CD14-positive monocyte (primary cell): ENCODE measurements around the gene ZNF76. TPM values are rescaled to one million over a fixed set of nuclear protein-coding genes. Genes with fewer than 3 reads are reported as not detected.

Experiments used
- DNase-seq, 3 donors: peaks; one replicate each; pipeline ENCODE4 v3.0.0-alpha.2; 2011 to 2022
- H2AFZ ChIP-seq: 2 replicates; pipeline ENCODE4 v1.6.0; 2012; ENCODE audit warnings: mild to moderate bottlenecking, low read depth, low read length, inconsistent platforms; ENCODE audit not compliant: insufficient read depth, poor library complexity, severe bottlenecking
- H3K27ac ChIP-seq, 2 donors: 1 replicate in 1 of 2; 2 replicates in 1 of 2; pipeline ENCODE4 v1.5.1; 2012 to 2013; ENCODE audit warnings: low read length in 2 of 2, control low read depth in 1 of 2, inconsistent platforms in 1 of 2, low read depth in 1 of 2, mild to moderate bottlenecking in 1 of 2
- H3K27me3 ChIP-seq, 2 donors: one replicate each; pipeline versions ENCODE4 v1.6.0 to v1.6.1; 2011 to 2013; ENCODE audit warnings: low read length in 2 of 2; ENCODE audit not compliant: control insufficient read depth in 2 of 2, insufficient read depth in 2 of 2
- H3K36me3 ChIP-seq, 2 donors: replicated peaks in 1 of 2; 1 replicate in 1 of 2; 2 replicates in 1 of 2; pipeline versions ENCODE4 v1.5.1 to v1.6.1; 2012 to 2013; ENCODE audit warnings: low read length in 2 of 2, control low read depth in 1 of 2, inconsistent platforms in 1 of 2, mild to moderate bottlenecking in 1 of 2; ENCODE audit not compliant: insufficient read depth in 2 of 2, control insufficient read depth in 1 of 2
- H3K4me1 ChIP-seq, 2 donors: 1 replicate in 1 of 2; 2 replicates in 1 of 2; pipeline versions ENCODE4 v1.5.1 to v1.6.1; 2012 to 2013; ENCODE audit warnings: low read length in 2 of 2, control low read depth in 1 of 2, inconsistent platforms in 1 of 2, mild to moderate bottlenecking in 1 of 2, moderate library complexity in 1 of 2; ENCODE audit not compliant: insufficient read depth in 2 of 2, control insufficient read depth in 1 of 2
- H3K4me2 ChIP-seq: replicated peaks from 2 replicates; pipeline ENCODE3; 2012; ENCODE audit warnings: low read length, moderate library complexity, mild to moderate bottlenecking; ENCODE audit not compliant: poor library complexity, severe bottlenecking; ENCODE audit errors: extremely low read depth
- H3K4me3 ChIP-seq, 3 experiments: fragments of 200-600 bp in 1 of 3; sonication (generic) in 1 of 3; replicated peaks in 1 of 3; 1 replicate in 2 of 3; 2 replicates in 1 of 3; pipeline ENCODE4 v1.5.1; 2011 to 2013; ENCODE audit warnings: low read length in 3 of 3, mild to moderate bottlenecking in 3 of 3, control low read depth in 2 of 3, low read depth in 2 of 3, inconsistent platforms in 1 of 3, moderate library complexity in 1 of 3
- H3K79me2 ChIP-seq: 2 replicates; pipeline ENCODE4 v1.6.0; 2012; ENCODE audit warnings: mild to moderate bottlenecking, control low read depth, inconsistent platforms, low read length, moderate library complexity; ENCODE audit not compliant: insufficient read depth
- H3K9ac ChIP-seq: 2 replicates; pipeline ENCODE4 v1.6.0; 2017; ENCODE audit warnings: low read length, mild to moderate bottlenecking; ENCODE audit not compliant: insufficient read depth, poor library complexity, severe bottlenecking
- H3K9me3 ChIP-seq, 2 donors: replicated peaks in 1 of 2; 1 replicate in 1 of 2; 2 replicates in 1 of 2; pipeline versions ENCODE4 v1.5.1 to v1.6.1; 2012 to 2013; ENCODE audit warnings: low read length in 2 of 2, control low read depth in 1 of 2; ENCODE audit not compliant: control insufficient read depth in 1 of 2, insufficient read depth in 1 of 2
- H4K20me1 ChIP-seq: 2 replicates; pipeline ENCODE4 v1.6.0; 2012; ENCODE audit warnings: mild to moderate bottlenecking, low read length, control low read depth, moderate library complexity; ENCODE audit not compliant: insufficient read depth
- H3K27ac Mint-ChIP-seq, 7 donors: one replicate each; pipeline ENCODE4 v1.8.0; 2020; ENCODE audit warnings: mild to moderate bottlenecking in 7 of 7, mixed read lengths in 7 of 7, moderate library complexity in 6 of 7, inconsistent platforms in 2 of 7
- H3K27me3 Mint-ChIP-seq, 3 donors: one replicate each; pipeline ENCODE4 v1.8.0; 2021 to 2022; ENCODE audit warnings: low read depth in 3 of 3, mild to moderate bottlenecking in 3 of 3, mixed read lengths in 3 of 3, moderate library complexity in 3 of 3, inconsistent platforms in 1 of 3
- H3K36me3 Mint-ChIP-seq, 2 donors: one replicate each; pipeline ENCODE4 v1.8.0; 2020; ENCODE audit warnings: mixed read lengths in 2 of 2, inconsistent platforms in 1 of 2, mild to moderate bottlenecking in 1 of 2
- H3K4me1 Mint-ChIP-seq: one replicate; pipeline ENCODE4 v1.8.0; 2020; ENCODE audit warnings: mild to moderate bottlenecking, mixed read lengths
- H3K4me3 Mint-ChIP-seq, 2 donors: one replicate each; pipeline ENCODE4 v1.8.0; 2020; ENCODE audit warnings: mild to moderate bottlenecking in 2 of 2, mixed read lengths in 2 of 2, moderate library complexity in 1 of 2
- H3K9me3 Mint-ChIP-seq, 7 donors: one replicate each; pipeline ENCODE4 v1.8.0; 2020 to 2022; ENCODE audit warnings: mixed read lengths in 7 of 7, mild to moderate bottlenecking in 6 of 7, moderate library complexity in 6 of 7, inconsistent platforms in 2 of 7
- WGBS: methylation state at CpG from one replicate; pipeline ENCODE4 v1.1.5; 2013; ENCODE audit warnings: missing lambda C conversion rate; ENCODE audit not compliant: insufficient coverage; 5-methylcytosine and 5-hydroxymethylcytosine counted together
- intact Hi-C, 2 donors: fragments of 100-400 bp; cut with micrococcal nuclease; formaldehyde crosslinking; loops; one replicate each; pipeline versions ENCODE4 v1.15.0 to v1.15.1; 2023
- polyA plus RNA-seq, 3 donors: library from polyadenylated mRNA; depleted of rRNA in 1 of 3; unstranded in 2 of 3; stranded (reverse) in 1 of 3; fragments of 300-500 nt in 2 of 3; fragments of >200 nt in 1 of 3; fragmentation: Illumina TruSeq in 2 of 3; gene quantifications; 1 replicate in 2 of 3; 2 replicates in 1 of 3; pipeline ENCODE4 v1.2.3, GENCODE V29; 2012 to 2021
- TF ChIP-seq, protein P1 (sequence below): fragments of 200-600 bp; IDR thresholded peaks from one replicate; pipeline ENCODE4 v1.8.0; 2022; ENCODE audit warnings: antibody characterized with exemption, mild to moderate bottlenecking

The ZNF76 gene
- polyA plus RNA-seq, 3 donors = 6.8 to 49.7 (median 9.6) TPM

DNA sequence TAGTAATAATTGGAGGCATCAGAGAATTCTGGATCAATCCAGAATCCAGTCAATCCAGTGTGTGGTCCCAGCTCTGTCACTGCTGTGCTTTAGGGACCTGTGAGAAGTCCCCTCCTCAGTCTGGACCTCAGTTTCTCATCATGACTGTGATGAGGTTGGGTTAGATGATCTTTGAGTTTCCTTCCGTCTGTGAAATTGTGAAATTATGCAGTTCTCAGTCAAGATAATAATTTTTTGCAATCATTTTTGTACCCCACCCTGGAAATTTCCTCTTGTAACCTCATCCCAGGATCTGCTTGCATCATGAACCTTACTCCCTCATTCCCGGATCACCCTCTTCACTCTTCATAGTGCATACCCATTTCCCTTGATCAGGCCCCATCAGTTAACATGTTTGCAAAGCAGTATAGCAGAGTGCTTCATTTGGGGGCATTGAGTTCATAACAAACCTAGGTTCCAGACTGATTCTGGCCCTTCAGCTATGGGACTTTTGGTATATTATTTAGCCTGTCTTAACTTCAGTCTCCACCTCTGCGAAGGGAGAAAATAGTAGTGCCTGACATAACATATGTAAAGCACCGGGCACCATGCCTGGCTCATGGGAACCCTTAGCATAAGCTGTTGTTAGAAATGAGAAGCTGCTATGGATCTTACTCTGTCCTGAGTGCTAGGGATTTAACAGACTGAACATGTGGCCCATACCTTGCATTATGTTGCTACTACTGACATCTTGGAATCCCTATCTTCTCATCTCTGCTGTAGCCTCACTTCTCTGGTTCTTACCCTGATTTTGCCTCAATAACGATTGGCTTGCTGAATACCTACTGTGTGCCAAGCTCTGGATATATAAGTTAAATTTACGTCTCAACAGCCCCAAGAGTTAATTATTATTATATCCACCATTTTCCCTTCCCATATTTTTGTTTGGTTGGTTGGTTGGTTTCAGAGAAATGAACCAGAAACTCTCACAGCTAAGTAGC, 1.3 kb downstream of the ZNF76 start:
- H3K36me3 ChIP-seq = no peaks in the 10 kb centered on the region
- Mint-ChIP-seq H3K36me3 (peaks cover 0 to 8% of the 10 kb centered on the region in 2 donors), H3K4me1 (peaks cover 49% of the 10 kb centered on the region), H3K9me3 (no peaks in the 10 kb centered on the region), H3K27me3 (peaks cover 0 to 2% (median 1%) of the 10 kb centered on the region in 3 donors), H3K27ac (peak overlapping the region; percentile 95 to 99 (median 98)), H3K4me3 (peak overlapping the region; percentile 81 to 87)
- no peaks in the 10 kb centered on the region for H3K9me3 ChIP-seq
- peak overlapping the region; percentile 94 for H3K4me2 ChIP-seq
- TF ChIP-seq, protein P1, sequence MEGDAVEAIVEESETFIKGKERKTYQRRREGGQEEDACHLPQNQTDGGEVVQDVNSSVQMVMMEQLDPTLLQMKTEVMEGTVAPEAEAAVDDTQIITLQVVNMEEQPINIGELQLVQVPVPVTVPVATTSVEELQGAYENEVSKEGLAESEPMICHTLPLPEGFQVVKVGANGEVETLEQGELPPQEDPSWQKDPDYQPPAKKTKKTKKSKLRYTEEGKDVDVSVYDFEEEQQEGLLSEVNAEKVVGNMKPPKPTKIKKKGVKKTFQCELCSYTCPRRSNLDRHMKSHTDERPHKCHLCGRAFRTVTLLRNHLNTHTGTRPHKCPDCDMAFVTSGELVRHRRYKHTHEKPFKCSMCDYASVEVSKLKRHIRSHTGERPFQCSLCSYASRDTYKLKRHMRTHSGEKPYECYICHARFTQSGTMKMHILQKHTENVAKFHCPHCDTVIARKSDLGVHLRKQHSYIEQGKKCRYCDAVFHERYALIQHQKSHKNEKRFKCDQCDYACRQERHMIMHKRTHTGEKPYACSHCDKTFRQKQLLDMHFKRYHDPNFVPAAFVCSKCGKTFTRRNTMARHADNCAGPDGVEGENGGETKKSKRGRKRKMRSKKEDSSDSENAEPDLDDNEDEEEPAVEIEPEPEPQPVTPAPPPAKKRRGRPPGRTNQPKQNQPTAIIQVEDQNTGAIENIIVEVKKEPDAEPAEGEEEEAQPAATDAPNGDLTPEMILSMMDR = no peak
- peak overlapping the region; percentile 84 to 93 for H3K27ac ChIP-seq
- peak overlapping the region; percentile 97 for H3K9ac ChIP-seq
- no peaks in the 10 kb centered on the region for H3K27me3 ChIP-seq
- no peaks in the 10 kb centered on the region for H4K20me1 ChIP-seq
- peak; percentile 12 to 85 (median 50) for DNase-seq
- H3K4me1 ChIP-seq = peaks cover 36 to 44% of the 10 kb centered on the region in 2 donors
- peaks cover 46% of the 10 kb centered on the region for H3K79me2 ChIP-seq
- WGBS = 80% methylated on average over 1 of the region's 6 CpGs
- H3K4me3 ChIP-seq = peak overlapping the region in 1 of 3 experiments; percentile 86
- intact Hi-C loops = no loop called here
- peak overlapping the region; percentile 79 for H2AFZ ChIP-seq

DNA sequence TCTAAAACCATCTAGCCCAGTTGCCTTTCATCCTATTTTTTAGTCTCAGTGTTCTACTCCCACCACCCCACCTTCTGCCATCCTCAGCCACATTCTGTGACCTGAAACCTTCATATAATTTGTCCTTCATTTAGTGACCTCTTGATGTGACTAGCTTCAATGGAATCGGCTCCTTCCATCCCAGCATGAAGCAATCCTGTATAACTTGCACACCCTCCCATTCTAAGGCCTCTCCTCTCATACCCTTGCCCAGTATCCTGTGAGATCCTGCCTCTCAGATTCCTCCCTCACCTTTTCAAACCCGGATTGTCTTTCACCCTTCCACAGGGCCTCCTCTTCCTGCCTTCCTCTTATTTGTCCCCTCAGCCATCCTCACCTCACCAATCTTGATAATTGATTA, 3.1 kb downstream of the ZNF76 start:
- Mint-ChIP-seq H3K9me3 (no peaks in the 10 kb centered on the region), H3K27ac (peak overlapping the region in 3 of 7 donors; percentile 1 to 33 (median 30)), H3K27me3 (peaks cover 0 to 2% (median 1%) of the 10 kb centered on the region in 3 donors), H3K4me1 (peaks cover 46% of the 10 kb centered on the region), H3K36me3 (peaks cover 0 to 11% of the 10 kb centered on the region in 2 donors), H3K4me3 (no peak overlapping the region)
- Histone ChIP-seq H3K4me2 (no peak overlapping the region), H3K9me3 (no peaks in the 10 kb centered on the region), H2AFZ (no peak overlapping the region), H3K79me2 (peaks cover 50% of the 10 kb centered on the region), H3K36me3 (peaks cover 0 to 3% of the 10 kb centered on the region in 2 donors), H3K4me1 (peaks cover 32 to 37% of the 10 kb centered on the region in 2 donors), H3K4me3 (no peak overlapping the region), H3K27me3 (no peaks in the 10 kb centered on the region), H3K27ac (no peak overlapping the region), H3K9ac (no peak overlapping the region), H4K20me1 (no peaks in the 10 kb centered on the region)
- DNase-seq = no peak
- TF ChIP-seq, protein P1 = no peak
- intact Hi-C loops = no loop called here
- 89% methylated on average over 1 of the region's 2 CpGs for WGBS
